Panc1 (cell line): ENCODE results near the gene CALHM4. TPM values are rescaled to one million over a fixed set of nuclear protein-coding genes. Genes with fewer than 3 reads are reported as not detected.

Source experiments
- ATAC-seq: fragments of 200-7000 bp; cut with Tn5 transposase; 2 replicates; pipeline ENCODE4 v1.9.1; 2020; ENCODE audit warnings: mild to moderate bottlenecking, moderate library complexity
- Bru-seq: library from RNA; stranded (reverse); fragments of 400-500 nt; gene quantifications from one replicate; lab custom pipeline; 2021; lab: Mats Ljungman, UMichigan
- BruChase-seq, 2 experiments: library from RNA; stranded (reverse); fragments of 400-500 nt; gene quantifications; one replicate each; lab custom pipeline; 2021; lab: Mats Ljungman, UMichigan
- BruUV-seq: library from RNA; stranded (reverse); fragments of 400-500 nt; replicated peaks from 2 replicates; lab custom pipeline; 2021; lab: Mats Ljungman, UMichigan
- CTCF ChIA-PET: fragments of 300-600 bp; sonication (Branson Sonifier 250); formaldehyde crosslinking; loops from one replicate; lab custom pipeline; 2022; ENCODE audit warnings: antibody characterized with exemption; lab: Charles Lee
- POLR2A ChIA-PET: fragments of 300-600 bp; sonication (Branson Sonifier 250); formaldehyde crosslinking; loops from one replicate; lab custom pipeline; 2022; ENCODE audit warnings: antibody characterized with exemption; lab: Charles Lee
- DNase-seq: peaks from one replicate; pipeline ENCODE4 v3.0.0-alpha.2; 2010; ENCODE audit warnings: low read depth, low spot score
- H3K27ac ChIP-seq: 2 replicates; pipeline ENCODE4 v1.5.1; 2011; ENCODE audit warnings: mild to moderate bottlenecking, low read length, inconsistent platforms
- H3K27me3 ChIP-seq: fragments of 200-500 bp; sonication (Bioruptor generic); 2 replicates; pipeline ENCODE4 v1.6.0; 2014; ENCODE audit warnings: low read length, inconsistent platforms; ENCODE audit not compliant: control insufficient read depth, insufficient read depth
- H3K36me3 ChIP-seq: fragments of 200-500 bp; sonication (Bioruptor generic); 2 replicates; pipeline ENCODE4 v1.5.1; 2014; ENCODE audit warnings: inconsistent platforms, mild to moderate bottlenecking, low read length, moderate library complexity; ENCODE audit not compliant: control insufficient read depth, insufficient read depth
- H3K4me1 ChIP-seq: 2 replicates; pipeline ENCODE4 v1.5.1; 2011; ENCODE audit warnings: inconsistent platforms, mild to moderate bottlenecking, low read length, moderate library complexity; ENCODE audit not compliant: control insufficient read depth, insufficient read depth
- H3K4me3 ChIP-seq, 2 experiments: 2 replicates each; pipeline ENCODE4 v1.5.1; 2011 to 2012; ENCODE audit warnings: low read depth in 2 of 2, low read length in 2 of 2, mild to moderate bottlenecking in 2 of 2, inconsistent platforms in 1 of 2, moderate library complexity in 1 of 2
- H3K9me3 ChIP-seq: fragments of 200-500 bp; sonication (Bioruptor generic); 2 replicates; pipeline ENCODE4 v1.5.1; 2014; ENCODE audit warnings: low read depth, mild to moderate bottlenecking, inconsistent platforms, low read length, moderate library complexity; ENCODE audit not compliant: control insufficient read depth, insufficient read depth
- POLR2AphosphoS5 ChIP-seq: IDR thresholded peaks from 2 replicates; pipeline ENCODE4 v1.6.1; 2012; ENCODE audit warnings: mild to moderate bottlenecking, low read depth, low read length, moderate library complexity
- SIN3A ChIP-seq: IDR thresholded peaks from 2 replicates; pipeline ENCODE4 v1.6.1; 2012; ENCODE audit warnings: low read depth, mild to moderate bottlenecking, low read length, moderate library complexity, borderline replicate concordance; ENCODE audit not compliant: insufficient read depth
- TCF7L2 ChIP-seq: IDR thresholded peaks from 2 replicates; pipeline ENCODE4 v1.6.1; 2011; ENCODE audit warnings: mild to moderate bottlenecking, low read depth, low read length, inconsistent platforms
- in situ Hi-C: cut with HindIII; loops from 2 replicates; pipeline ENCODE4 v1.10.0; 2016; ENCODE audit warnings: low sequenced_read_pairs, low pct_unique_long_range_greater_than_20kb
- intact Hi-C: fragments of 100-400 bp; cut with micrococcal nuclease; formaldehyde crosslinking; loops from one replicate; pipeline ENCODE4 v1.10.0; 2022; ENCODE audit not compliant: unreplicated experiment
- long read RNA-seq: library from polyadenylated mRNA; unstranded; transcript quantifications from one replicate; pipeline ENCODE4 v2.0.0, GENCODE V29; 2021; ENCODE audit not compliant: unreplicated experiment
- polyA plus RNA-seq: library from polyadenylated mRNA; unstranded; fragments of >200 nt; gene quantifications from one replicate; pipeline ENCODE4 v1.2.1, GENCODE V29; 2012; ENCODE audit warnings: missing spikeins; ENCODE audit not compliant: insufficient read length
- total RNA-seq: library from RNA; stranded (reverse); gene quantifications from one replicate; pipeline ENCODE4 v1.2.1, GENCODE V29; 2021; ENCODE audit not compliant: unreplicated experiment
- TF ChIP-seq, protein P1 (sequence below): fragments of 450-650 bp; IDR thresholded peaks from 2 replicates; pipeline ENCODE4 v1.5.1; 2017; ENCODE audit warnings: mild to moderate bottlenecking
- TF ChIP-seq, protein P2 (sequence below), 2 experiments: IDR thresholded peaks; 2 replicates each; pipeline ENCODE4 v1.6.1; 2011 to 2012; ENCODE audit warnings: low read depth in 2 of 2, control low read depth in 1 of 2, low read length in 1 of 2, mild to moderate bottlenecking in 1 of 2, moderate library complexity in 1 of 2; ENCODE audit not compliant: insufficient read depth in 1 of 2

The CALHM4 gene, protein sequence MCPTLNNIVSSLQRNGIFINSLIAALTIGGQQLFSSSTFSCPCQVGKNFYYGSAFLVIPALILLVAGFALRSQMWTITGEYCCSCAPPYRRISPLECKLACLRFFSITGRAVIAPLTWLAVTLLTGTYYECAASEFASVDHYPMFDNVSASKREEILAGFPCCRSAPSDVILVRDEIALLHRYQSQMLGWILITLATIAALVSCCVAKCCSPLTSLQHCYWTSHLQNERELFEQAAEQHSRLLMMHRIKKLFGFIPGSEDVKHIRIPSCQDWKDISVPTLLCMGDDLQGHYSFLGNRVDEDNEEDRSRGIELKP
- not detected for total RNA-seq
- polyA plus RNA-seq: not detected
- not detected for Bru-seq, nascent RNA
- not detected for BruChase-seq, experiment 1, labeled RNA remaining after a 2-hour chase
- BruChase-seq, experiment 2, labeled RNA remaining after a 6-hour chase: percentile 6 among the genes with signal in this experiment
- long read RNA-seq: 0 reads

DNA sequence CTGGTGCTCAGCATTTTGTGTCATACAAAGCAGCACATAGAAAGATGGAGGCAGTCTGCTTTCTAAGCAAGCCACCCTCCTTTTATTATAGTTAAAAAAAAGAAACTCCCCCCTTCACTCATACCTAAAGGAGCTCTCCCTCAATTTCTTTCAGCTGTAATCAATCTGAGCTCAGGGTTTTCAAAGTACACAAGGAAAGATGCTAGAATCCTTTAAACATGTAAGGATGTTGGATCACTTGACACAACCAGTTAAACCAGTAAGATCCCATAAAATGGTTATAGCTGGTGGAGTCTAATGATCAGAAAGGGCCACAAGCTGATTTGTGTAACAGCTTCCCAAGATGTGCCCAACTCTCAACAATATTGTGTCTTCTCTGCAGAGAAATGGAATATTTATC lies at the start of gene CALHM4:
CALHM4 (plus strand) TSS at position 301 of the 400 bp plus-strand sequence; CDS start at position 344, 43 bp downstream.
- ChIA-PET CTCF (no interaction called here), POLR2A (no interaction called here)
- in situ Hi-C loops: no loop called here
- TF ChIP-seq, protein P1, sequence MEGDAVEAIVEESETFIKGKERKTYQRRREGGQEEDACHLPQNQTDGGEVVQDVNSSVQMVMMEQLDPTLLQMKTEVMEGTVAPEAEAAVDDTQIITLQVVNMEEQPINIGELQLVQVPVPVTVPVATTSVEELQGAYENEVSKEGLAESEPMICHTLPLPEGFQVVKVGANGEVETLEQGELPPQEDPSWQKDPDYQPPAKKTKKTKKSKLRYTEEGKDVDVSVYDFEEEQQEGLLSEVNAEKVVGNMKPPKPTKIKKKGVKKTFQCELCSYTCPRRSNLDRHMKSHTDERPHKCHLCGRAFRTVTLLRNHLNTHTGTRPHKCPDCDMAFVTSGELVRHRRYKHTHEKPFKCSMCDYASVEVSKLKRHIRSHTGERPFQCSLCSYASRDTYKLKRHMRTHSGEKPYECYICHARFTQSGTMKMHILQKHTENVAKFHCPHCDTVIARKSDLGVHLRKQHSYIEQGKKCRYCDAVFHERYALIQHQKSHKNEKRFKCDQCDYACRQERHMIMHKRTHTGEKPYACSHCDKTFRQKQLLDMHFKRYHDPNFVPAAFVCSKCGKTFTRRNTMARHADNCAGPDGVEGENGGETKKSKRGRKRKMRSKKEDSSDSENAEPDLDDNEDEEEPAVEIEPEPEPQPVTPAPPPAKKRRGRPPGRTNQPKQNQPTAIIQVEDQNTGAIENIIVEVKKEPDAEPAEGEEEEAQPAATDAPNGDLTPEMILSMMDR: no peak
- TF ChIP-seq, protein P2, sequence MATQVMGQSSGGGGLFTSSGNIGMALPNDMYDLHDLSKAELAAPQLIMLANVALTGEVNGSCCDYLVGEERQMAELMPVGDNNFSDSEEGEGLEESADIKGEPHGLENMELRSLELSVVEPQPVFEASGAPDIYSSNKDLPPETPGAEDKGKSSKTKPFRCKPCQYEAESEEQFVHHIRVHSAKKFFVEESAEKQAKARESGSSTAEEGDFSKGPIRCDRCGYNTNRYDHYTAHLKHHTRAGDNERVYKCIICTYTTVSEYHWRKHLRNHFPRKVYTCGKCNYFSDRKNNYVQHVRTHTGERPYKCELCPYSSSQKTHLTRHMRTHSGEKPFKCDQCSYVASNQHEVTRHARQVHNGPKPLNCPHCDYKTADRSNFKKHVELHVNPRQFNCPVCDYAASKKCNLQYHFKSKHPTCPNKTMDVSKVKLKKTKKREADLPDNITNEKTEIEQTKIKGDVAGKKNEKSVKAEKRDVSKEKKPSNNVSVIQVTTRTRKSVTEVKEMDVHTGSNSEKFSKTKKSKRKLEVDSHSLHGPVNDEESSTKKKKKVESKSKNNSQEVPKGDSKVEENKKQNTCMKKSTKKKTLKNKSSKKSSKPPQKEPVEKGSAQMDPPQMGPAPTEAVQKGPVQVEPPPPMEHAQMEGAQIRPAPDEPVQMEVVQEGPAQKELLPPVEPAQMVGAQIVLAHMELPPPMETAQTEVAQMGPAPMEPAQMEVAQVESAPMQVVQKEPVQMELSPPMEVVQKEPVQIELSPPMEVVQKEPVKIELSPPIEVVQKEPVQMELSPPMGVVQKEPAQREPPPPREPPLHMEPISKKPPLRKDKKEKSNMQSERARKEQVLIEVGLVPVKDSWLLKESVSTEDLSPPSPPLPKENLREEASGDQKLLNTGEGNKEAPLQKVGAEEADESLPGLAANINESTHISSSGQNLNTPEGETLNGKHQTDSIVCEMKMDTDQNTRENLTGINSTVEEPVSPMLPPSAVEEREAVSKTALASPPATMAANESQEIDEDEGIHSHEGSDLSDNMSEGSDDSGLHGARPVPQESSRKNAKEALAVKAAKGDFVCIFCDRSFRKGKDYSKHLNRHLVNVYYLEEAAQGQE (IDR thresholded peaks at IDR 0.05; ENCODE audit: insufficient read depth in 1 of 2, low read depth in 2 of 2, low read length in 1 of 2): no peak
- TF ChIP-seq TCF7L2 (no peak), SIN3A (no peak), POLR2AphosphoS5 (no peak)
- intact Hi-C loops: no loop called here
- BruUV-seq: no TSS peak
- ATAC-seq: no peak
- Histone ChIP-seq H3K9me3 (no peaks in the 10 kb centered on the region), H3K36me3 (no peaks in the 10 kb centered on the region), H3K27ac (no peak within 1 kb of the TSS), H3K27me3 (peaks cover 30% of the 10 kb centered on the region), H3K4me3 (no peak within 1 kb of the TSS), H3K4me1 (no peaks in the 10 kb centered on the region; the same call in 1 of the 2 replicates)
- no peak for DNase-seq

DNA sequence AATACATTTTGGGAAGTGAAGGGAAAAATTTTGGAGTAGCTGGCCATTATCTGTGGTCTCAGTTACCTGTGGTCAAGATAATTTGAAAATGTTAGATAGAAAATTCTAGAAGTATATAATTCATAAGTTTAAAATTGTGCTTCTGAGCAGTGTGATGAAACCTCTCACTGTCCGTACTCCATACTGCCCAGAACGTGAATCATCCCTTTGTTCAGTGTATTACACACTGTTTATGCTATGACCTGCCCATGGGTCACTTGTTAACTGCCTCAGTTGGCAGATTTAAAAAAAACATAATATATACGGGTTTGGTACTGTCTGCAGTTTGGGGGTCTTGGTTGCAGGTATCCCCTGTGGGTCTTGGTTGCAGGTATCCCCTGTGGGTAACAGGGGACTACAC lies 46.2 kb upstream of the CALHM4 start:
- no peak for ATAC-seq
- DNase-seq: no peak
- ChIA-PET CTCF (no interaction called here), POLR2A (no interaction called here)
- H3K9me3 ChIP-seq: no peaks in the 10 kb centered on the region
- 0 out of 2 replicates have a peak, but pooled peaks cover 4% of the 10 kb centered on the region for H3K4me1 ChIP-seq
- BruUV-seq: no TSS peak
- TF ChIP-seq, protein P2 (IDR thresholded peaks at IDR 0.05; ENCODE audit: insufficient read depth in 1 of 2, low read depth in 2 of 2, low read length in 1 of 2): no peak
- TF ChIP-seq, protein P1: no peak
- no peak for TF ChIP-seq POLR2AphosphoS5
- TF ChIP-seq SIN3A: no peak
- no peak for TF ChIP-seq TCF7L2
- intact Hi-C loops: no loop called here
- no peak overlapping the region for H3K4me3 ChIP-seq
- H3K27me3 ChIP-seq: peaks cover under 1% of the 10 kb centered on the region; the same call in 1 of the 2 replicates
- no peak overlapping the region for H3K27ac ChIP-seq
- no peaks in the 10 kb centered on the region for H3K36me3 ChIP-seq
- in situ Hi-C loops: no loop called here
